ENCODE data around the gene TTC31. TPM values are rescaled to one million over a fixed set of nuclear protein-coding genes. Genes with fewer than 3 reads are reported as not detected.
"Not testable (repeated sequence)": the region's sequence is repeated elsewhere in the genome, so short reads cannot be mapped to it uniquely, and the experiment has no call there.

TTC31 gene
- total RNA-seq, 1 donor from 2014 or later, result 23.8 TPM

- no peak overlapping the region for H3K27ac Mint-ChIP-seq (ENCODE audit: unreplicated experiment)
- H3K4me1 Mint-ChIP-seq (ENCODE audit: low read depth, unreplicated experiment), result no peaks in the 10 kb centered on the region
- no peak for DNase-seq
- H3K4me3 Mint-ChIP-seq (ENCODE audit: unreplicated experiment), result peak overlapping the region; percentile 98
- peaks cover 15% of the 10 kb centered on the region for H3K27me3 Mint-ChIP-seq (ENCODE audit: unreplicated experiment)
- no peak for TF ChIP-seq CTCF (IDR thresholded peaks at IDR 0.05; ENCODE audit: partially characterized antibody, unreplicated experiment)
- H3K36me3 Mint-ChIP-seq (ENCODE audit: unreplicated experiment), result no peaks in the 10 kb centered on the region
- peaks cover 9% of the 10 kb centered on the region for H3K9me3 Mint-ChIP-seq (ENCODE audit: unreplicated experiment)
Measured at GRCh38 chr2:74481431-74481830, 1.4 kb upstream of the TTC31 start.

GRCh38 chr2:74481961-74482800 lies 700 bp upstream of the TTC31 start:
- Mint-ChIP-seq H3K4me1 (ENCODE audit: low read depth, unreplicated experiment) (no peaks in the 10 kb centered on the region), H3K27ac (ENCODE audit: unreplicated experiment) (peak overlapping the region; percentile 99), H3K36me3 (ENCODE audit: unreplicated experiment) (no peaks in the 10 kb centered on the region), H3K27me3 (ENCODE audit: unreplicated experiment) (peaks cover 12% of the 10 kb centered on the region), H3K4me3 (ENCODE audit: unreplicated experiment) (peak overlapping the region; percentile 98), H3K9me3 (ENCODE audit: unreplicated experiment) (peaks cover 9% of the 10 kb centered on the region)
- DNase-seq, result peak; percentile 66
- no peak for TF ChIP-seq CTCF (IDR thresholded peaks at IDR 0.05; ENCODE audit: partially characterized antibody, unreplicated experiment)

- H3K27me3 Mint-ChIP-seq (ENCODE audit: unreplicated experiment), result peaks cover 12% of the 10 kb centered on the region
- H3K9me3 Mint-ChIP-seq (ENCODE audit: unreplicated experiment); H3K36me3 Mint-ChIP-seq (ENCODE audit: unreplicated experiment); H3K4me1 Mint-ChIP-seq (ENCODE audit: low read depth, unreplicated experiment); DNase-seq: not testable (repeated sequence)
- H3K27ac Mint-ChIP-seq (ENCODE audit: unreplicated experiment), result peak overlapping the region; percentile 99
- peak overlapping the region; percentile 98 for H3K4me3 Mint-ChIP-seq (ENCODE audit: unreplicated experiment)
Measured at GRCh38 chr2:74483675-74484164, 839 bp downstream of the TTC31 start.

- no peak for TF ChIP-seq CTCF (IDR thresholded peaks at IDR 0.05; ENCODE audit: partially characterized antibody, unreplicated experiment)
- Mint-ChIP-seq H3K36me3 (ENCODE audit: unreplicated experiment) (no peaks in the 10 kb centered on the region), H3K4me1 (ENCODE audit: low read depth, unreplicated experiment) (no peaks in the 10 kb centered on the region), H3K9me3 (ENCODE audit: unreplicated experiment) (peaks cover 7% of the 10 kb centered on the region), H3K27me3 (ENCODE audit: unreplicated experiment) (peaks cover 14% of the 10 kb centered on the region), H3K4me3 (ENCODE audit: unreplicated experiment) (no peak overlapping the region), H3K27ac (ENCODE audit: unreplicated experiment) (no peak overlapping the region)
- no peak for DNase-seq
Measured at GRCh38 chr2:74486141-74486540, 3.3 kb downstream of the TTC31 start.

GRCh38 chr2:74488643-74489481 lies 6.0 kb downstream of the TTC31 start:
- Mint-ChIP-seq H3K27me3 (ENCODE audit: unreplicated experiment) (peaks cover 5% of the 10 kb centered on the region), H3K4me1 (ENCODE audit: low read depth, unreplicated experiment) (no peaks in the 10 kb centered on the region), H3K27ac (ENCODE audit: unreplicated experiment) (no peak overlapping the region), H3K9me3 (ENCODE audit: unreplicated experiment) (peaks cover 1% of the 10 kb centered on the region), H3K36me3 (ENCODE audit: unreplicated experiment) (no peaks in the 10 kb centered on the region), H3K4me3 (ENCODE audit: unreplicated experiment) (peak overlapping the region; percentile 53)
- no peak for DNase-seq
- no peak for TF ChIP-seq CTCF (IDR thresholded peaks at IDR 0.05; ENCODE audit: partially characterized antibody, unreplicated experiment)

Measured in glutamatergic neuron (in vitro differentiated cells).